Measurements from ENCODE around the gene PDE1A. TPM values are rescaled to one million over a fixed set of nuclear protein-coding genes. Genes with fewer than 3 reads are reported as not detected.

PDE1A gene
- total and polyA plus RNA-seq, 2 of the 13 experiments (the other 11 are each of a cell fraction or from before 2014, with no cell fraction given) = not detected

DNA sequence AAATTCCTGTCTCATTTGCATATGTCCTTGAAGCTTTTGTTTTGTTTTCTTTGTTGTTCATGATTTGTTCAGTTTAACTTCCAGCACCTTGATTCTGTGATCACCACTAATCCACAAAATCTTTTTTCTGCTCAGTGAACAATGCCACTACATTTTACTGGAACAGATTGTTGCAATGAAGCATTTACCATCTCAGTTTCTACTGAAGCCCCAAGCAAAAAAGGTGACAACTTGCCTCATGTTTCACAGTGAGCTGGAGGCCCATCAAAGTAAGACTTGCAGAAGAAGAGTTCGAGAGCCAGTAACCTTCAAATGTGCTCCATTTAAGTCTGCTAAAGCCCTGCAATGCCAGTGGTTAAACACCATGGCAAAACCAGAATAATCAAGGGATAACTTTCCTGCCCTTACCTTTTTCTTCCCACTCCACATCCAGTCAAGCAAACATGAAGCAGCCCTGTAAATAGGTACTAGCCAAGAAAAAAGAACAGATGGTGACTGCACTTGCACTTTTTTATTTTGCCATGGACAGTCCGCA is 25.7 kb upstream of the PDE1A start:
- ChIA-PET POLR2A (no interaction called here), CTCF (ENCODE audit: low intra/inter-chr PET ratio, low total read pairs) (no interaction called here)
- DNase-seq (ENCODE audit: low spot score) (no peak), FAIRE-seq (no peak), ATAC-seq (no peak)
- H3K9ac ChIP-seq (ENCODE audit: insufficient read depth, low read depth, low read length) = no peak overlapping the region
- H3K79me2 ChIP-seq (ENCODE audit: insufficient read depth, low read length) = no peaks in the 10 kb centered on the region
- TF ChIP-seq ZKSCAN1 (IDR thresholded peaks at IDR 0.05; ENCODE audit: low read length) (no peak), HHEX (CRISPR knock-in tag; IDR thresholded peaks at IDR 0.05) (no peak), FOXC1 (CRISPR knock-in tag; IDR thresholded peaks at IDR 0.05; ENCODE audit: borderline replicate concordance) (no peak), ZNF780A (CRISPR knock-in tag; IDR thresholded peaks at IDR 0.05) (no peak), CCDC6 (CRISPR knock-in tag; IDR thresholded peaks at IDR 0.05) (no peak), XRCC5 (optimal IDR thresholded peaks at IDR 0.05; ENCODE audit: low read length) (no peak), ZNF550 (CRISPR knock-in tag; IDR thresholded peaks at IDR 0.05; ENCODE audit: borderline replicate concordance) (no peak), ZNF772 (CRISPR knock-in tag; IDR thresholded peaks at IDR 0.05) (no peak), KAT8 (CRISPR knock-in tag; IDR thresholded peaks at IDR 0.05) (no peak), ZNF883 (CRISPR knock-in tag; IDR thresholded peaks at IDR 0.05; ENCODE audit: not compliant biosample characterization) (no peak)
- TF ChIP-seq, protein P1, sequence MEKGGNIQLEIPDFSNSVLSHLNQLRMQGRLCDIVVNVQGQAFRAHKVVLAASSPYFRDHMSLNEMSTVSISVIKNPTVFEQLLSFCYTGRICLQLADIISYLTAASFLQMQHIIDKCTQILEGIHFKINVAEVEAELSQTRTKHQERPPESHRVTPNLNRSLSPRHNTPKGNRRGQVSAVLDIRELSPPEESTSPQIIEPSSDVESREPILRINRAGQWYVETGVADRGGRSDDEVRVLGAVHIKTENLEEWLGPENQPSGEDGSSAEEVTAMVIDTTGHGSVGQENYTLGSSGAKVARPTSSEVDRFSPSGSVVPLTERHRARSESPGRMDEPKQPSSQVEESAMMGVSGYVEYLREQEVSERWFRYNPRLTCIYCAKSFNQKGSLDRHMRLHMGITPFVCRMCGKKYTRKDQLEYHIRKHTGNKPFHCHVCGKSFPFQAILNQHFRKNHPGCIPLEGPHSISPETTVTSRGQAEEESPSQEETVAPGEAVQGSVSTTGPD (CRISPR knock-in tag; IDR thresholded peaks at IDR 0.05) = no peak
- TF ChIP-seq, protein P2, sequence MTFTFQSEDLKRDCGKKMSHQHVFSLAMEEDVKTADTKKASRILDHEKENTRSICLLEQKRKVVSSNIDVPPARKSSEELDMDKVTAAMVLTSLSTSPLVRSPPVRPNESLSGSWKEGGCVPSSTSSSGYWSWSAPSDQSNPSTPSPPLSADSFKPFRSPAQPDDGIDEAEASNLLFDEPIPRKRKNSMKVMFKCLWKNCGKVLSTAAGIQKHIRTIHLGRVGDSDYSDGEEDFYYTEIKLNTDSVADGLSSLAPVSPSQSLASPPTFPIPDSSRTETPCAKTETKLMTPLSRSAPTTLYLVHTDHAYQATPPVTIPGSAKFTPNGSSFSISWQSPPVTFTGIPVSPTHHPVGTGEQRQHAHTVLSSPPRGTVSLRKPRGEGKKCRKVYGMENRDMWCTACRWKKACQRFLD (CRISPR knock-in tag; IDR thresholded peaks at IDR 0.05; ENCODE audit: borderline replicate concordance) = no peak
- intact Hi-C loops (cut with micrococcal nuclease; ENCODE audit: unreplicated experiment) (no loop called here), in situ Hi-C loops (cut with HindIII; ENCODE audit: extremely low pct_ligation_motif_present, low pct_unique_long_range_greater_than_20kb) (no loop called here)
- H3K27me3 ChIP-seq (ENCODE audit: control insufficient read depth in 1 of 2, insufficient read depth in 2 of 2, low read length in 2 of 2) = no peaks in the 10 kb centered on the region
- no peak overlapping the region for H3K27ac ChIP-seq (ENCODE audit: extremely low read length, insufficient read depth, low read length)
- no peak overlapping the region for H2AFZ ChIP-seq (ENCODE audit: low read length)
- WGBS (ENCODE audit: low lambda C conversion rate) = 0% methylated on average over 2 of the region's 2 CpGs
- no peak overlapping the region for H3K4me3 ChIP-seq (replicated peaks in 1 of 3; ENCODE audit: insufficient read depth in 1 of 3, low read depth in 2 of 3, low read length in 3 of 3)
- no peaks in the 10 kb centered on the region for H3K36me3 ChIP-seq (replicated peaks in 1 of 2; ENCODE audit: control insufficient read depth in 1 of 2, insufficient read depth in 2 of 2, low read length in 2 of 2)
- H3K4me1 ChIP-seq (ENCODE audit: insufficient read depth, low read length) = no peaks in the 10 kb centered on the region
- H3K9me3 ChIP-seq (ENCODE audit: low read length) = no peaks in the 10 kb centered on the region
- H3K4me2 ChIP-seq (ENCODE audit: low read depth, low read length) = no peak overlapping the region
- H4K20me1 ChIP-seq (ENCODE audit: insufficient read depth, low read length) = no peaks in the 10 kb centered on the region
- no TSS peak for BruUV-seq (replicated peaks)

Measured in HepG2 (cell line).